Activated T-helper 17 cell treated with anti-CD3 and anti-CD28 coated beads, Interleukin-2, amount 50 U/mL, for 72 hours (primary cell): ENCODE data around the gene DNAH9. TPM values are rescaled to one million over a fixed set of nuclear protein-coding genes. Genes with fewer than 3 reads are reported as not detected.

ENCODE experiments used
- ATAC-seq: fragments of 150-1000 bp; cut with Tn5 transposase; replicated peaks from 2 replicates; pipeline ENCODE4 v1.10.0; 2021; ENCODE audit warnings: mild to moderate bottlenecking, moderate library complexity
- H3K27ac Mint-ChIP-seq: one replicate; pipeline ENCODE4 v1.8.0; 2022; ENCODE audit warnings: mixed read lengths
- H3K27me3 Mint-ChIP-seq: one replicate; pipeline ENCODE4 v1.8.0; 2022; ENCODE audit warnings: mixed read lengths
- H3K36me3 Mint-ChIP-seq: one replicate; pipeline ENCODE4 v1.8.0; 2022; ENCODE audit warnings: low read depth, mild to moderate bottlenecking, mixed read lengths
- H3K4me1 Mint-ChIP-seq: one replicate; pipeline ENCODE4 v1.8.0; 2022; ENCODE audit warnings: mixed read lengths
- H3K4me3 Mint-ChIP-seq: one replicate; pipeline ENCODE4 v1.8.0; 2022; ENCODE audit warnings: mild to moderate bottlenecking, mixed read lengths
- H3K9me3 Mint-ChIP-seq: one replicate; pipeline ENCODE4 v1.8.0; 2022; ENCODE audit warnings: mixed read lengths
- total RNA-seq, 2 donors: library from RNA; stranded (reverse); gene quantifications; one replicate each; pipeline ENCODE4 v1.2.3, GENCODE V29; 2022

Gene DNAH9, protein sequence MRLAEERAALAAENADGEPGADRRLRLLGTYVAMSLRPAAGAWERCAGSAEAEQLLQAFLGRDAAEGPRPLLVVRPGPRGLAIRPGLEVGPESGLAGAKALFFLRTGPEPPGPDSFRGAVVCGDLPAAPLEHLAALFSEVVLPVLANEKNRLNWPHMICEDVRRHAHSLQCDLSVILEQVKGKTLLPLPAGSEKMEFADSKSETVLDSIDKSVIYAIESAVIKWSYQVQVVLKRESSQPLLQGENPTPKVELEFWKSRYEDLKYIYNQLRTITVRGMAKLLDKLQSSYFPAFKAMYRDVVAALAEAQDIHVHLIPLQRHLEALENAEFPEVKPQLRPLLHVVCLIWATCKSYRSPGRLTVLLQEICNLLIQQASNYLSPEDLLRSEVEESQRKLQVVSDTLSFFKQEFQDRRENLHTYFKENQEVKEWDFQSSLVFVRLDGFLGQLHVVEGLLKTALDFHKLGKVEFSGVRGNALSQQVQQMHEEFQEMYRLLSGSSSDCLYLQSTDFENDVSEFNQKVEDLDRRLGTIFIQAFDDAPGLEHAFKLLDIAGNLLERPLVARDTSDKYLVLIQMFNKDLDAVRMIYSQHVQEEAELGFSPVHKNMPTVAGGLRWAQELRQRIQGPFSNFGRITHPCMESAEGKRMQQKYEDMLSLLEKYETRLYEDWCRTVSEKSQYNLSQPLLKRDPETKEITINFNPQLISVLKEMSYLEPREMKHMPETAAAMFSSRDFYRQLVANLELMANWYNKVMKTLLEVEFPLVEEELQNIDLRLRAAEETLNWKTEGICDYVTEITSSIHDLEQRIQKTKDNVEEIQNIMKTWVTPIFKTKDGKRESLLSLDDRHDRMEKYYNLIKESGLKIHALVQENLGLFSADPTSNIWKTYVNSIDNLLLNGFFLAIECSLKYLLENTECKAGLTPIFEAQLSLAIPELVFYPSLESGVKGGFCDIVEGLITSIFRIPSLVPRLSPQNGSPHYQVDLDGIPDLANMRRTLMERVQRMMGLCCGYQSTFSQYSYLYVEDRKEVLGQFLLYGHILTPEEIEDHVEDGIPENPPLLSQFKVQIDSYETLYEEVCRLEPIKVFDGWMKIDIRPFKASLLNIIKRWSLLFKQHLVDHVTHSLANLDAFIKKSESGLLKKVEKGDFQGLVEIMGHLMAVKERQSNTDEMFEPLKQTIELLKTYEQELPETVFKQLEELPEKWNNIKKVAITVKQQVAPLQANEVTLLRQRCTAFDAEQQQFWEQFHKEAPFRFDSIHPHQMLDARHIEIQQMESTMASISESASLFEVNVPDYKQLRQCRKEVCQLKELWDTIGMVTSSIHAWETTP (N-terminal part only)
- not detected for total RNA-seq

DNA sequence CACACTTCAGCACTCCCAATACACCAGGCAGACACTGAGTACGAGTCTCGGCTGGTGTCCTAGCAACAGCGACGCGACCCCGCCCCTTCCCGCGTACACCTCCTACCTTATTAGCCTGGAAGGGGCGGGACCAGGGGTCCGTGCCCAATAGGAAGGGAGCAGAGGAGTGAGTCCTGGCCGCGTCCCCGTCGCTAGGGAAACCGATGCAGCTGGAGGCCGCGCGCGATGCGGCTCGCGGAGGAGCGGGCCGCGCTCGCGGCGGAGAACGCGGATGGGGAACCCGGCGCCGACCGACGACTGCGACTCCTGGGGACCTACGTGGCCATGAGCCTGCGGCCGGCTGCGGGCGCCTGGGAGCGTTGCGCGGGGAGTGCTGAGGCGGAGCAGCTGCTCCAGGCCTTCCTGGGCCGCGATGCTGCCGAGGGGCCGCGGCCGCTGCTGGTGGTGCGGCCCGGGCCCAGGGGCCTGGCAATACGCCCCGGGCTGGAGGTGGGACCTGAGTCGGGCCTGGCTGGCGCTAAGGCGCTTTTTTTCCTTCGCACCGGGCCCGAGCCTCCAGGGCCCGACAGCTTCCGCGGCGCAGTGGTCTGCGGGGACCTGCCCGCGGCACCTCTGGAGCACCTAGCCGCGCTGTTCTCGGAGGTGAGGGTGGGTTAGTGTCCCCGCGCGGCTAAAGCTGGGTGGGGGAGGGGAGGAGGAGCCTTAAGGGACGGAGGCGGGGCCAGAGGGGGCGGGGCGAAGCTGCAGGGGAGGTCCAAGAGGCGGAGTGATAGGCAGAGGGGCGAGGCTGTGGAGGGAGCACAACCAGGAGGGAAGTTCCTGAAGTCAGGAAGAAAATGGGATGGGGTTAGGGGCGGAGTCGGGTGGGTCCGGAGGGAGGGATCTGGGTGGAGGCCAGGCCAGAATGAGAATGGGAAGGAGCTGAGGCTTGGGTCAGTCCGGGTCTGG, at the start of gene DNAH9:
Gene DNAH9 (plus strand): TSS at position 197 of the 948 bp plus-strand sequence. CDS start 29 bp downstream, at position 226.
- no peaks in the 10 kb centered on the region for H3K36me3 Mint-ChIP-seq
- H3K4me3 Mint-ChIP-seq = peak within 1 kb of the TSS; percentile 15
- H3K27ac Mint-ChIP-seq = no peak within 1 kb of the TSS
- ATAC-seq = no peak
- no peaks in the 10 kb centered on the region for H3K9me3 Mint-ChIP-seq
- no peaks in the 10 kb centered on the region for H3K4me1 Mint-ChIP-seq
- H3K27me3 Mint-ChIP-seq = peaks cover 15% of the 10 kb centered on the region

DNA sequence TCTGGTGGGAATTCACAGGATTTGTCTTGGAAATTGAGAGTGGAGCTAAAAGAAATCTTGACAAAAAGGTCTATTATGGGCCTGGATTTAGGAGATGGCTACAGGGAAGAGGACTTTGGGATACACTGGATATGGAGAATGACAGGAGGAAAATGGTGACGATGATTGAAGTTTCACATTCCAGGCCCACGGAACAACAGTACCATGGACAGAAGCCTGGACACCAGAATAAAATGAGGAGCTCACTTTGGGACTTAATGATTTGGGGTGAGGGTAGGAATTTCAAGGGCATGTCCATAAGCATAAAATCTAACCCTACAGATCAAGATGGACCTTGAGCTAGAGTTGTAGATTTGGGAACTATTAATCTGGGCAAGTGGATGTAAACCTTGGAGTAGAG, 47.8 kb upstream of the DNAH9 start:
- no peak for ATAC-seq
- Mint-ChIP-seq H3K27me3 (no peaks in the 10 kb centered on the region), H3K36me3 (no peaks in the 10 kb centered on the region), H3K27ac (no peak overlapping the region), H3K9me3 (peaks cover 22% of the 10 kb centered on the region), H3K4me3 (no peak overlapping the region), H3K4me1 (no peaks in the 10 kb centered on the region)

DNA sequence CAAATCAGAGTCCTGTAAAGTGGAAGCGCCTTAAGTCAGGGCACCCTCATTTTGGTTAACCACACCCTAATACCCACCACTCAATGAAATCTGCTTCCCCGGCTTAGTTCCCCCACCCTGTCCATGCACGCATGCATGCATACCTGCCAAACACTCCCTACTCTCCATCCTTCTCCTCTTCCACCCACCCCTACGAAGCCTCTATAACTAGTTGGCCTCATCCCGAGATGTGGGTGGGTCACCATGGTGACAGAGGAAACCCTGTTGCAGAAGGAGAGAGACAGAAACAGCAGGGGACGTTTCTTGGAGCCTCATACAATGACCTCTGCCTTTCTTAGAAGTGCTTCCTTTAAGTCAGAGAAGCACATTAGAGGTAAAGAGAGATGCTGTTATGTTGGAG, 46.8 kb upstream of the DNAH9 start:
- H3K27me3 Mint-ChIP-seq = no peaks in the 10 kb centered on the region
- H3K36me3 Mint-ChIP-seq = no peaks in the 10 kb centered on the region
- no peak overlapping the region for H3K27ac Mint-ChIP-seq
- ATAC-seq = no peak
- peaks cover 23% of the 10 kb centered on the region for H3K9me3 Mint-ChIP-seq
- no peaks in the 10 kb centered on the region for H3K4me1 Mint-ChIP-seq
- H3K4me3 Mint-ChIP-seq = no peak overlapping the region

DNA sequence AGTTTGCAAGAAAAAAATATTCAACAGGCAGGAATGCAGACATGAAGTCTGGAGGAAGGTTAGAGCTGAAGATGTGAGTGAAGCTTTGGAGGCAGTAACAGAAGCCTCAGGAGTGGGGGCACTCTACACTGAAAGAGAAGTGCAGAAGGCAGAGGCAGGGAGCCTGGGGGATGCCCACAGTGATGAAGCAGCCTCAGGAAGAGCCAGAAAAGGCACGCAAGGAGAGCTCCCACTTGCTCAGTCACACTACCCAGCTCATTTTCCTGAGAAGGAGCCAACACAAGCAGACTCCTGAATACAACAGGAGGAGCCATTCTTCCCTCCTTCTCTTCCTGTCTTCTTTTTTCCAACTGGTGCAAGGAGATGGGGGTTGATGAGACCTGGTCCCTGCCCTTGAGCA, 45.1 kb upstream of the DNAH9 start:
- ATAC-seq = no peak
- H3K27me3 Mint-ChIP-seq = no peaks in the 10 kb centered on the region

DNA sequence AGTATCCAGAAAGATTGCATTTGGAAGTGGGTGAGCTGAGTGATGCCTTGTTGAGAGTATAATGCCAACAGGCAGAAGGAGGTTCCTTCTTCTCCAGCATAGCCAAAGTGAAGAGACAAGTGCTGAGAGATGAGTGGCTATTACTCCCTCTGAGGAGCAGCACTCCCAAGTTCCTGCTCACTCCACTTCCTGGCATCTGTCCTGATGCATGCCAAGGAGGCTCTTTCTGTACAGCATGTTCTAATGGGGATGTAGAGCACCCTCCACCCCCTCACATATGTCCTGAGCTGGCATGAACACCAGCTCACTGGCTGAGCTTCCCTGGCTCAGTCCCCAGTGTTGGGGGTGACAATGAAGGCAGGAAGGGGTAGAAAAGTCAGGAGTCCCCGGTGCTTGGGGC, 44.2 kb upstream of the DNAH9 start:
- no peak overlapping the region for H3K27ac Mint-ChIP-seq
- H3K4me1 Mint-ChIP-seq = no peaks in the 10 kb centered on the region
- no peak for ATAC-seq
- no peak overlapping the region for H3K4me3 Mint-ChIP-seq
- H3K36me3 Mint-ChIP-seq = no peaks in the 10 kb centered on the region
- H3K27me3 Mint-ChIP-seq = no peaks in the 10 kb centered on the region
- H3K9me3 Mint-ChIP-seq = peaks cover 27% of the 10 kb centered on the region

More for the DNA sequence above, 45.1 kb upstream of the DNAH9 start:
- Mint-ChIP-seq H3K27ac (no peak overlapping the region), H3K9me3 (peaks cover 27% of the 10 kb centered on the region), H3K4me1 (no peaks in the 10 kb centered on the region), H3K4me3 (no peak overlapping the region), H3K36me3 (no peaks in the 10 kb centered on the region)

DNA sequence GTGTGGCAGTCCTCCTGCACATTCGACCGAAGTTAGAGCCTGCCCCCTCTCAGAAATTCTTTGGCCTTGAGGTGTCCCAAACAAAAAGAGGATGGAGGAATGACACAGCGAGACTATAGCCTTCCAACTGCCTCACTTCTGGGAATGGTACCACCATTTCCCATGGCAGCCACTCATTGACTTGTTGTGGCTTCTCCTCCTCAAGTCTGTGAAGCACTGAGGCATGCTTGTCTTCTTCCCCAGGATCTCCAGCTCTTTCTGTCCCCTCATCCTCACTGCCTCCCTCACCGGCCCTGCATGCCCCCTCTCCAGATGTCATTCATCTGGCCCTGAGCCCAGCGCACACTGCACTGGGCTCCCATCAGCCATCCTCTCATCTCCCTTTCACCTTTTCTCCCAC, 43.7 kb upstream of the DNAH9 start:
- H3K4me1 Mint-ChIP-seq = no peaks in the 10 kb centered on the region
- H3K4me3 Mint-ChIP-seq = no peak overlapping the region
- H3K36me3 Mint-ChIP-seq = no peaks in the 10 kb centered on the region
- ATAC-seq = no peak
- no peak overlapping the region for H3K27ac Mint-ChIP-seq
- H3K27me3 Mint-ChIP-seq = no peaks in the 10 kb centered on the region
- H3K9me3 Mint-ChIP-seq = peaks cover 27% of the 10 kb centered on the region

DNA sequence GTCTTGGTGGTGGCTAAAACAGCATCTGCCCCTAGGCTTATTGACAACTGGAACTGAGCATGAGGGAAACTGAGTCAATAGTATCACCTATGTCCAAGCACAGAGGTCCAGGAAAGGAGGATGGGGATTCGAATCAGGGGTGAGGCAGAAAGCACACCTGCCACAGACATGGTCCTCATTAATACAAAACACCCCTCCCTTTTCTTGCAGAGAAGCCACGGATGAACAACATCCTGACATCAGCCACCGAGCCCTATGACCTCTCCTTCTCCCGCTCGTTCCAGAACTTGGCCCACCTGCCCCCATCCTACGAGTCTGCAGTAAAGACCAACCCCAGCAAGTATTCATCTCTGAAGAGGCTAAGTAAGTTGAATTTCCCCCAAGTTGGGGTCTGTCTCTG, 42.7 kb upstream of the DNAH9 start:
- Mint-ChIP-seq H3K9me3 (peaks cover 23% of the 10 kb centered on the region), H3K27ac (no peak overlapping the region), H3K36me3 (no peaks in the 10 kb centered on the region), H3K4me1 (no peaks in the 10 kb centered on the region), H3K27me3 (no peaks in the 10 kb centered on the region), H3K4me3 (no peak overlapping the region)
- no peak for ATAC-seq

DNA sequence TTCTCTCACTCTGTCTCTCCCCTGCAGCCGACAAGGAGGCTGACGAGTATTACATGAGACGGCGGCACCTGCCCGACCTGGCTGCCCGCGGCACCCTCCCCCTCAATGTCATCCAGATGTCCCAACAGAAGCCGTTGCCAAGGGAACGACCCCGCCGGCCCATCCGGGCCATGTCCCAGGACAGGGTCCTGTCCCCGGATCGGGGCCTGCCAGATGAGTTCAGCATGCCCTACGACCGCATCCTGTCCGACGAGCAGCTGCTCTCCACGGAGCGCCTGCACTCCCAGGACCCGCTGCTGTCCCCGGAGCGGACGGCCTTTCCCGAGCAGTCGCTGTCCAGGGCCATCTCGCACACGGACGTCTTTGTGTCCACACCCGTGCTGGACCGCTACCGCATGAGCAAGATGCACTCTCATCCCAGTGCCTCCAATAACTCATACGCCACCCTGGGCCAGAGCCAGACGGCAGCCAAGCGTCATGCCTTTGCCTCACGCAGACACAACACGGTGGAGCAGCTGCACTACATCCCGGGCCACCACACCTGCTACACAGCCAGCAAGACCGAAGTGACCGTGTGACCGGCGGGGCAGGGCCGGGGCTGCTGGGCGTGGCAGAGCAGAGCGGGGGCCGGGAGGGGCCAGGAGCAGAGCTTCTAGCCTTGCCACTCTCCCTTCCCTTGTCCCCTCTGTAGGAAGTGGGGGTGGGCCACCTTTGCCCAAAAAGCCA, 40.4 kb upstream of the DNAH9 start:
- no peak for ATAC-seq
- H3K9me3 Mint-ChIP-seq = peaks cover 15% of the 10 kb centered on the region
- no peaks in the 10 kb centered on the region for H3K27me3 Mint-ChIP-seq
- no peak overlapping the region for H3K4me3 Mint-ChIP-seq
- no peak overlapping the region for H3K27ac Mint-ChIP-seq
- no peaks in the 10 kb centered on the region for H3K4me1 Mint-ChIP-seq
- no peaks in the 10 kb centered on the region for H3K36me3 Mint-ChIP-seq

DNA sequence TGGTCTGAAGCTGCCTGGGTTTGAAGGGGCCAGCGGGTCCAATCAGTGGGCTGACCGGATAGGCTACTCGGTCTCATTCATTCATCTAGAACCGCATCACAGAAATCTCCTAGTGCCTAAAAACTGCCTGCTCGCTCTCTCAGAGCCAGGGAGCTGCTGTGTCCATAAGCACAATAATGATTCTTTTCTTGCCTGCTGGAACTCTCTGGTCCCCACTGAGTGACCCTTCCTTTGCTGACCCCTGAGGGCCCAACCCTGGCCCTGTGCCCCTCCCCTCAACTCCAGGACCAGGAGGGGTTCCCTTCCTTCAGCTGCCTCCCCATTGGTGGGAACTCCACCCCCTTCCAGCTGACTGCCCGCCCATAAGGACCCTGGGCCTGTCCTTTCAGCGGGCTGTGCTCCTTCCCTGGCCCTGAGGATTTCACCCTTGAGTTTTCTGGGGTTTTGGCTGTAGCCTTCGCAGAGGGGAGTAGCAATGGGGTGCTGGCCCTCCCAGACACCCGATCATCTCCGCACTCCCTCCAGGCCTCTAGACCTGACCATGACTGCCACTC, 39.5 kb upstream of the DNAH9 start:
- Mint-ChIP-seq H3K4me3 (no peak overlapping the region), H3K4me1 (no peaks in the 10 kb centered on the region), H3K27ac (no peak overlapping the region), H3K27me3 (no peaks in the 10 kb centered on the region), H3K36me3 (no peaks in the 10 kb centered on the region), H3K9me3 (peaks cover 14% of the 10 kb centered on the region)
- no peak for ATAC-seq

DNA sequence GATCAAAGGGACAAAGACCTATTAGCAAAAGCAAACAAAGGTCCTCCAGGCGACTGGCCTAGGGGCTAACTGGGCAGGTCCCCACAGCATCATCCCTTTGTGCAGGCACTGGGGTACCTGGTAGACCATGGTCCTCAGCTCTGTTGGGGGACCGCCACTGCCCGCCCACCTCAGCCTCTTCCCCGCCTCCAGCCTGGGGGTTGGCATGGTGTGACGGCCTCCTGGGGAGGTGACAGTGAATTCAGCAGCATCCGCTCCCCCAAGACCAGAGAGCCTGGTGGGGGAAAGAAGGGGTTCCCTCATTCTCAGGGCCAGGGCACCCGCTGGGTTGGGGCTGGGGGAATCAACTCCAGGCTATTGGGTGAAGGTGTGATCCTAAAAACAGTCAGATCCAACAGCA, 38.7 kb upstream of the DNAH9 start:
- Mint-ChIP-seq H3K36me3 (no peaks in the 10 kb centered on the region), H3K27ac (no peak overlapping the region), H3K9me3 (peaks cover 13% of the 10 kb centered on the region), H3K27me3 (no peaks in the 10 kb centered on the region), H3K4me3 (no peak overlapping the region), H3K4me1 (no peaks in the 10 kb centered on the region)
- no peak for ATAC-seq

DNA sequence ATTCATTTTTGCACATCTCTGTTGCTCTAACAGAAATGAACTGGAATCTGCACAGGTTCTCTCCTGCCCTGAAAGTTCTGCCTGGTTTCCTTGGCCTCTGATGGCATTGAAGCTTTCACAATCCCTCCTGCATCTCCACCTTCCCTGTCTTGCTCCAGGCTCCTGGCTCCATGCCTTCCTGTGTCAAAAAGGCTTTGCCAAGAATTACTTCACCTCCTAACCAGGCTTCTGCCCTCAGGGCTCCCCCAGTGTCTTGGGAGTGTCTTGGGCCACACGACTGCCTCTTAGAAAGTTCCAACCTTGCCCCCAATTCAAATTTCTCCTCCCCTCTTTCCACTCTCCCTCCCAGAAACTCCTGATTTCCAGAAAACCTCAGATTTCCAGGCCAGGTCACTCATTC, 37.0 kb upstream of the DNAH9 start:
- Mint-ChIP-seq H3K36me3 (no peaks in the 10 kb centered on the region), H3K27me3 (no peaks in the 10 kb centered on the region), H3K4me3 (no peak overlapping the region), H3K9me3 (peaks cover 7% of the 10 kb centered on the region), H3K27ac (no peak overlapping the region), H3K4me1 (no peaks in the 10 kb centered on the region)
- ATAC-seq = no peak

DNA sequence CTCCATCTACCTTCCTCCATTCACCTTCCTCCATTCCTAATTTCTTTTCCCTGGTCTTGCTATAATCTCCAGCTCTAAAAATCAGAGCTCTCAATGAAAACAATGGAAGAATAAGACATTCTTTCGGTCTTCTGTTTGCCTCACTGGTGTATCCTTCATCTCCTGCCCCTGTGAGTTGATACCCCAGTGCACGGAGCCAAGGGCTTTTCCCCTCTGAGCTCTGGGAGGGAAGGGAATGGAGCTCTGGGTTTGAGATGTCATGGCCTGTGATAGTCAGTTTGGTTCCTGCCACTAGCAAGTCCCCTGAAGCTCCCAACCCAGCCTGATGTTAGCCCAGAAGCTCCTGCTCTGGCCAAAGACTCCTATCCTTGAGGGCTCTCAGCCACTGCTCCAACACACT, 36.6 kb upstream of the DNAH9 start:
- ATAC-seq = no peak
- no peaks in the 10 kb centered on the region for H3K27me3 Mint-ChIP-seq
- H3K9me3 Mint-ChIP-seq = peaks cover 5% of the 10 kb centered on the region
- H3K4me3 Mint-ChIP-seq = no peak overlapping the region
- H3K36me3 Mint-ChIP-seq = no peaks in the 10 kb centered on the region
- no peak overlapping the region for H3K27ac Mint-ChIP-seq
- no peaks in the 10 kb centered on the region for H3K4me1 Mint-ChIP-seq
